AG09319 (cell line): Measurements from ENCODE around the gene IL15RA.
"Not testable (repeated sequence)": the region's sequence is repeated elsewhere in the genome, so short reads cannot be mapped to it uniquely, and the experiment has no call there.

Experiments
- DNase-seq: peaks from one replicate; pipeline ENCODE4 v3.0.0-alpha.2; 2010; ENCODE audit warnings: low read depth; ENCODE audit errors: extremely low read depth
- CTCF ChIP-seq: IDR thresholded peaks from 2 replicates; pipeline ENCODE4 v1.5.1; 2011; ENCODE audit warnings: low read depth, mild to moderate bottlenecking, inconsistent platforms, low read length, moderate library complexity

Gene IL15RA

GRCh38 chr10:5948208-5948585 lies 29.1 kb downstream of the IL15RA start:
- TF ChIP-seq CTCF = no peak
- DNase-seq = no peak

GRCh38 chr10:5947471-5948207 lies 29.7 kb downstream of the IL15RA start:
- no peak for TF ChIP-seq CTCF
- no peak for DNase-seq

- no peak for DNase-seq
- no peak for TF ChIP-seq CTCF
Measured at GRCh38 chr10:5946786-5947185, 30.6 kb downstream of the IL15RA start.

- DNase-seq = not testable (repeated sequence)
Measured at GRCh38 chr10:5946419-5946775, 30.9 kb downstream of the IL15RA start.

GRCh38 chr10:5945561-5946418 lies 31.6 kb downstream of the IL15RA start:
- no peak for TF ChIP-seq CTCF
- peak; percentile 98 for DNase-seq

GRCh38 chr10:5945190-5945509 lies 32.2 kb downstream of the IL15RA start:
- no peak for DNase-seq
- no peak for TF ChIP-seq CTCF

GRCh38 chr10:5944389-5945189 lies 32.8 kb downstream of the IL15RA start:
- TF ChIP-seq CTCF = no peak
- DNase-seq = peak; percentile 100
